IMR-90 (cell line): ENCODE measurements around the gene RESF1.

Experiments used
- BHLHE40 ChIP-seq: fragments of 150-350 bp; IDR thresholded peaks from 2 replicates; pipeline ENCODE4 v1.6.1; 2016; ENCODE audit warnings: mild to moderate bottlenecking, low read depth, low read length
- CEBPB ChIP-seq: IDR thresholded peaks from 2 replicates; pipeline ENCODE4 v1.6.1; 2012; ENCODE audit warnings: low read depth, low read length, improper control_type of control experiment
- CHD1 ChIP-seq: IDR thresholded peaks from 2 replicates; pipeline ENCODE4 v1.6.1; 2012; ENCODE audit warnings: low read depth, low read length, improper control_type of control experiment
- ELK1 ChIP-seq: fragments of 150-350 bp; IDR thresholded peaks from 2 replicates; pipeline ENCODE4 v1.6.1; 2016; ENCODE audit warnings: low read depth, mild to moderate bottlenecking, low read length, moderate library complexity, borderline replicate concordance
- FOS ChIP-seq: fragments of 150-350 bp; IDR thresholded peaks from 2 replicates; pipeline ENCODE4 v1.6.1; 2016; ENCODE audit warnings: low read depth, low read length
- MAFK ChIP-seq: IDR thresholded peaks from 2 replicates; pipeline ENCODE4 v1.6.1; 2012; ENCODE audit warnings: low read depth, low read length, improper control_type of control experiment
- MAZ ChIP-seq: IDR thresholded peaks from 2 replicates; pipeline ENCODE4 v1.6.1; 2012; ENCODE audit warnings: low read depth, mild to moderate bottlenecking, low read length, improper control_type of control experiment, moderate library complexity, borderline replicate concordance
- POLR2A ChIP-seq: IDR thresholded peaks from 2 replicates; pipeline ENCODE4 v1.6.1; 2012; ENCODE audit warnings: mild to moderate bottlenecking, low read depth, low read length
- RCOR1 ChIP-seq: IDR thresholded peaks from 2 replicates; pipeline ENCODE4 v1.6.1; 2012; ENCODE audit warnings: mild to moderate bottlenecking, low read length, improper control_type of control experiment; ENCODE audit not compliant: insufficient replicate concordance
- SMC3 ChIP-seq: fragments of 150-350 bp; IDR thresholded peaks from 2 replicates; pipeline ENCODE4 v1.6.1; 2016; ENCODE audit warnings: low read depth, mild to moderate bottlenecking, antibody characterized with exemption, low read length, moderate library complexity
- TF ChIP-seq, protein P1 (sequence below): conservative IDR thresholded peaks from 2 replicates; pipeline ENCODE4 v1.5.1; 2012; ENCODE audit warnings: mild to moderate bottlenecking, low read depth, low read length, improper control_type of control experiment

GRCh38 chr12:31914927-31915326 is 44.3 kb upstream of the RESF1 start:
- TF ChIP-seq MAZ (no peak), ELK1 (no peak), POLR2A (no peak), FOS (no peak), CEBPB (no peak), BHLHE40 (no peak), SMC3 (no peak), RCOR1 (no peak), MAFK (no peak), CHD1 (no peak)
- TF ChIP-seq, protein P1, sequence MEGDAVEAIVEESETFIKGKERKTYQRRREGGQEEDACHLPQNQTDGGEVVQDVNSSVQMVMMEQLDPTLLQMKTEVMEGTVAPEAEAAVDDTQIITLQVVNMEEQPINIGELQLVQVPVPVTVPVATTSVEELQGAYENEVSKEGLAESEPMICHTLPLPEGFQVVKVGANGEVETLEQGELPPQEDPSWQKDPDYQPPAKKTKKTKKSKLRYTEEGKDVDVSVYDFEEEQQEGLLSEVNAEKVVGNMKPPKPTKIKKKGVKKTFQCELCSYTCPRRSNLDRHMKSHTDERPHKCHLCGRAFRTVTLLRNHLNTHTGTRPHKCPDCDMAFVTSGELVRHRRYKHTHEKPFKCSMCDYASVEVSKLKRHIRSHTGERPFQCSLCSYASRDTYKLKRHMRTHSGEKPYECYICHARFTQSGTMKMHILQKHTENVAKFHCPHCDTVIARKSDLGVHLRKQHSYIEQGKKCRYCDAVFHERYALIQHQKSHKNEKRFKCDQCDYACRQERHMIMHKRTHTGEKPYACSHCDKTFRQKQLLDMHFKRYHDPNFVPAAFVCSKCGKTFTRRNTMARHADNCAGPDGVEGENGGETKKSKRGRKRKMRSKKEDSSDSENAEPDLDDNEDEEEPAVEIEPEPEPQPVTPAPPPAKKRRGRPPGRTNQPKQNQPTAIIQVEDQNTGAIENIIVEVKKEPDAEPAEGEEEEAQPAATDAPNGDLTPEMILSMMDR: no peak
